Stimulated activated CD8-positive, alpha-beta memory T cell treated with anti-CD3 and anti-CD28 coated beads, Interleukin-12 subunit alpha, Interleukin-12 subunit beta, amount 100 ng/mL, for 1 hour (primary cell): Measurements from ENCODE around the gene ELL.
"Not testable (repeated sequence)": the region's sequence is repeated elsewhere in the genome, so short reads cannot be mapped to it uniquely, and the experiment has no call there.

ENCODE experiments used
- DNase-seq: peaks from one replicate; pipeline ENCODE4 v3.0.0-alpha.2; 2020; ENCODE audit warnings: low read depth

Gene ELL

GRCh38 chr19:18521692-18522123 lies at the start of gene ELL:
Gene ELL (minus strand): TSS chr19:18522070. CDS start chr19:18522055, 15 bp downstream.
- no peak for DNase-seq

DNA sequence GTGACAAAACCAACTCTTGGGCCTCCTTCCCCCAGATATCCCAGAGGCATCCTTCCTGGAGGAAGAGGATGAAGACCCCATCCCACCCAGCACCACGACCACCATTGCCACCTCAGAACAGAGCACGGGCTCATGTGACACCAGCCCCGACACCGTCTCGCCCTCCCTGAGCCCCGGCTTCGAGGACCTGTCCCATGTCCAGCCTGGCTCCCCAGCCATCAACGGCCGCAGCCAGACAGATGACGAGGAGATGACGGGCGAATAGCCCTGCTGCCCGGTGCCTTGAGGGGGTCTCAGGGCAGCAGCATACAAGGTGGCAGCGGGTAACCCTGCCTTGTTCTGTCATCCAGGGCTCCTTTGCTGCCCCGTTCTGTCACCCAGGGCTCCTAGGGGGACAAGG lies 46.5 kb upstream of the ELL start:
- no peak for DNase-seq

DNA sequence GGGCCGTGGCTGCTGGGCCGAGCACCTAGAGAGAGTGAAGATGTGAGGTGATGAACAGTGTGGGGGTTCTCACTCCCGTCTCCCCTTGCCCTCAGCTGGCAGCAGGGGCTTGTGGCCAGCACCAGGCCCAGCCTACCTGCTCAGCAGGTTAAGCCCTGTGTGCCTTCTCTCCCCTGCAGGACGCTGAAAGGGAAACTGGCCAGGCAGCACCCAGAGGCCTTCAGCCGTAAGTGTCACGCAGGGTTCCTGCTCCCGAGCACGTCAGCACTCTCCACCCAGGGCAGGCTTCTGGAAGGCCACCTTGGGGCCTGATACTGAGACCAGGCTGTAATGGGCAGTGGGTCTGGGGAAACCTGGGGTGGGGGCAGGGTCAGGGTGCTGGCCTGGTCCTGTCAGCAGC lies 45.1 kb upstream of the ELL start:
- no peak for DNase-seq

GRCh38 chr19:18562086-18562485 lies 40.2 kb upstream of the ELL start:
- no peak for DNase-seq

GRCh38 chr19:18559685-18560084 lies 37.8 kb upstream of the ELL start:
- no peak for DNase-seq

GRCh38 chr19:18558604-18559003 lies 36.7 kb upstream of the ELL start:
- DNase-seq, result no peak

GRCh38 chr19:18558202-18558555 lies 36.3 kb upstream of the ELL start:
- no peak for DNase-seq

DNA sequence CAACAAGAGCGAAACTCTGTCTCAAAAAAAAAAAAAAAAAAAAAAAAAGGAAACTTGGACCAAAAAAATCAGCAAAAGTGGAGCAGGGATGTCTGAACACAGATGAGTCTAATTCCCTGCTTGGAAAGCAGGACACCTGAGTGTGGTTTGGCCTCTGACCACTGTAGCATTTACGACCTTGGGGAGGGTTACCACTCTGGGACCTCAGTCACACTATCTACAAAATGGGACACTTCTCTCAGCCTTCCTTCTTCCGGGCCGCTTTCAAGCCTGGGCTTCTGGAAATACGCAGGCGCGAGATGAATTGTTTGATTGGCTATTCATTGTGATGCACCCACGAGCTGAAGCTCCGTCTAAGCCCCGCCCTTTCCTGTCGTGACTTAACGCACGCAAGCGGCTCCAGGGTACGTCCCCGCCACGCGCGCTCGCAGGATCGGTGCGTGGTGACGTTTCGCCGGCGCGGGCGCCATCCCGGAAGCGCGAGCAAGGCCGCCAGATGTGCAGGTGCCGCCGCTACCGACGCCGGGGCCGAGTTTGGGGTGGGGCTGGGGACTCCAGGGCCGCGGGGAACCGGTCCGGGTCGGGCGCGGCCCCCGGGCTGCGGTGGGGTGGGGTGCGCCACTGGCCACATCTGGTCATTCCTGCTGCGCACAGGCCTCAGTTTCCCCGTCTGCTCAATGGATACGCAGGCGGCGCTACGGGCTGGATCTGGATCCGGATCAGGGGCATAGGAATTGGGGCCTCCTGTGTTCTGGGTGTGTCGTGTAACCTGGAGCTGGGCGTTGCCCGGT lies 35.7 kb upstream of the ELL start, which contains the start of gene KXD1:
TSS of gene KXD1 (plus strand) at position 460 of the 791 bp plus-strand sequence. CDS start 4,187 bp downstream, outside the sequence.
- DNase-seq, result peak; percentile 97

- no peak for DNase-seq
Observed at GRCh38 chr19:18551631-18552030, 29.8 kb upstream of the ELL start.

DNA sequence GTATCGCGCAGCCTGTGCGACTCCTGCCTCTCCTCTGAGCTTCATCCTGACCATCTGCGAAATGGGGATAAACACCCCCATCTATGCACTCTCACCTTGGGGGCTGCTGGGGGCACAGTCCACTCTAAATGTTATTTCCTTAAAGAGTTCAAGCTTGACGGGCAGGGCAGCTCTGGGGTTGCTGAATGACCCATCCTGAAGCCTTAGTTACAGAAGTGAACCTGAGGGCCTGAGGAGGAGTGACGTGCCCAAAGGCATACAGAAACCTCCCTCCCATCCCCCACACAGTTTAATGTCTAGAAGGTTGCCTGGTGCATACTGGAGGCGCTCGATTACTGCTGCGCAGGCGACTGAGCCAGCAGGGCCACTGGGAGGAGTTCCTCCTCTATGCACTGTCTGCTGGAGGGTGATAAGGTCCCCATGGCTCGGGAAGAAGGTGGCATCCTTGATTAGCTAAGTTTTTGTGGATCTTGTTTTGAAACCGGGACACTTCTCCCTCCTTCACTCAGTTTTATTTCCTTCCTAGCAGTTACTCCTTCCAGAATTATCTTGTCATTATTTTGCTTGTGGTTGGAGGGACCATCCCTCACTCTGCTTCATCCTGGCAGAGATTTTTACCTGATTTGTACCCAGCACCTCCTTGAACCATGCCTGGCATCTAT lies 22.1 kb upstream of the ELL start:
- peak; percentile 54 for DNase-seq

DNA sequence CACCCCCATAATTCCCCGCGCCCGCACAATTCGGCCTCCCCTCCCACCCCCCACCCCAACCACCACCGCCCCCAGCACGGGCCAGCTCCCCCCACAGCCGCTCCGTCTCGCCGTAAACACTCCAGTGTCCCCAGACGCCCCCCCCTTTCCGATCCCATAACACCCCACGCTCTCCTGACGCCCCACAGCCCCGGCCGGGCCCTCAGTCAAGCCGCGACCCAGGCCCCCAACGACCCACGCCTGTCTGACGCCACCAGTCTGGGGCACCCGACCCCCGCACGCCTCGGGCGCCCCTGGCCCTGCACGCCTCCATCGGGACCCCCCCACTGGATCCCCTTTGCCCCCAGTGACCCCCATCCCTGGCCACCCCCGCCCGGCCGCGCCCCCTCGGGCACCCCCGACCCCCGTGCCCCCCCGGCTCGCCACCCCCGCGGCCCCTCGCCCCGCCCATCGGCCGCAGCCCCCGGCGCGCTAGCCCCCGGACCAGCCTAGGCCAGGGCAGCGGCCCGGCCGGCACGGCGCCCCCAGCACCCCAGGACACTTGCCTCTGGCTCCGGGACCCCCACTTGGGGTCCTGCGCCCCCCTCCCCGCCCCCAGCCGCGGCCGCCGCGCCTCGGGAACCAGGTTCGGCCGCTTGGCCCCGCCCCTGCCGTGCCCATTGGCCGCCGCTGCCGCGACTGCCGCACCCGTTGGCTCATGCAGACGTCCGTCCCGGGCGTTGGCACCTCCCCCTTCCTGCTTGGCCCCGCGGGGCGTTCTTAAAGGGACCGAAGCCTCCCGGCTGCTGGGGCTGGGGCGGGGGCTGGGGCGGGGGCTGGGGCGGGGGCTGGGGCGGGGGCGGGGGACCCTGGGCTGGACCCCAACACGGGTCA lies 21.3 kb upstream of the ELL start, which contains the start of gene FKBP8:
TSS of gene FKBP8 (minus strand) at position 633 of the 873 bp plus-strand sequence. CDS start 1,603 bp downstream, outside the sequence.
- peak; percentile 88 for DNase-seq

DNA sequence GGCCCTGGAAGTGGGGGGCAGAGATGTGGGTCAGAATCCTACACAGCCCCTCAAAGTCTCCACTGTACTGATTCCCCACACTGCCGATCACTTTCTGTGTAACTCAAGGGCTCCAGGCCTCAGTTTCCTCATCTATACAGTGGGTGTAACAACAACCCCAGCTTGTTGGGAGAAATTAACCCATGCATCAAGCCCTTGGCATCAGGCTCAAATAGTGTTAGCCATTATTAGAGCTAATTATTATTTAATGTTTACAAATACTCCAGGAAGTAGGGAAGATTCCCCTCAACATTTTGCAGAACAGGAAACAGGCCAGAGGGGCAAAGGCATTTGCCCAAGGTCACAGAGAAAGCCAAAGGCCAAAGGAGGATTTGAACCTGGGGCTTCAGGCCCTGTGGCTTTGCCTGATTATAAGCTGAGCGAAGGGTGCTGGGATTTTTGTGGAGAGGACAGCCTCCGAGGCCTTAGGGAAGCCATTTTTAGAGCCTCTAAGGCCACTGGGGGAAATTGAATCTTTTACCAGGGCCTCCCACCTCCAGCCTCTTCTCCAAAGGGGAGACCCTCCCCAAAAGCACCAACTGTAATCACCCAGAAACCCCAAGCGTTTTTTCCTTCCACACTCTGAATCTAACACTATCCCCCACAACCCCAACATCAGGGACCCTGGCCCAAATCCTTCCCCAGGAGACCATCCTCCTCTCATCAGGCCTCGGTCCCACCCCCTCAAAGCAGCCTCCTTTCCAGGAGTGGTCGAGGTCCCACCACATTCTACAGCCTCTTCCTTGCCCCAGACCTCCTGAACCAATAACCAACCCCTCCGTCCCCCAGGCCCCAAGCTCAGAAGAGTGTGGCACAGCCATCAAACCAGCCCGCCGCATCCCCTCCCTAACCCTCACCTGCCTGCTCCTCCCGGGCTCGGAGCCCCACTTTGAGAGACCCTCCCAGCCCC lies 20.4 kb upstream of the ELL start:
- DNase-seq, result no peak

DNA sequence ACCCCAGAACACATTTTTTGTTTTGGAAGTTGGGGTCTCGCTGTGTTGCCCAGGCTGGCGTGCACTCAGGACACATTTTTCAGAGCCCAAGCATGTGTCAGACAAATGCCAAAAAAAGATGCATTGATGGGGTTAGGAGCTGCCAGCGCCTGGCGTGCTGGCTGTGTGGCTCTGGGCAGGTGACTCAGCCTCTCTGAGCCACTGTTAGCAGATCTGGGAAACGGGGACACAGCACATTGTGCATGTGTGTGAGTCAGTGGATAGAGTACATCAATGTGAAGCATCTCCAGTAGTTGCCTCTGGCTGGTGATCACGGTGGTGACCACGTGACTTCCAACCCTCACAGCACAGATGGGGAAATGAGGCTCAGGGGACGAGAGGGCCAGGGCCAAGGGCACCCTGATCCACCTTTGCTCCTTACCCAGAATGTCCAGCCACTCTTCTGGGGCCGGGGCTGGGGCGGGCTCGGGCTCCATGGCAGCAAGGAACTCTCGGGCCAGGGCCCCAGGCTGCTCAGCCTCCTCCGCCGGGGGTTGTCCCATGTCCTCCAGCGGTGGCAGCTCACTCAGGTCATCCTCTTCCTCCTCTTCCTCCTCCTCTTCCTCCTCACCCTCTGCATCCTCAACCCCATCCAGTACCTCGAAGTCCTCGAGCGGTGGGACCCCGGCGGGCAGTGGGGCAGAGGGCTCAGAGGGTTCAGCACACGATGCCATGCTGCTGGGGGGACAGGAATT lies 19.6 kb upstream of the ELL start:
- no peak for DNase-seq

DNA sequence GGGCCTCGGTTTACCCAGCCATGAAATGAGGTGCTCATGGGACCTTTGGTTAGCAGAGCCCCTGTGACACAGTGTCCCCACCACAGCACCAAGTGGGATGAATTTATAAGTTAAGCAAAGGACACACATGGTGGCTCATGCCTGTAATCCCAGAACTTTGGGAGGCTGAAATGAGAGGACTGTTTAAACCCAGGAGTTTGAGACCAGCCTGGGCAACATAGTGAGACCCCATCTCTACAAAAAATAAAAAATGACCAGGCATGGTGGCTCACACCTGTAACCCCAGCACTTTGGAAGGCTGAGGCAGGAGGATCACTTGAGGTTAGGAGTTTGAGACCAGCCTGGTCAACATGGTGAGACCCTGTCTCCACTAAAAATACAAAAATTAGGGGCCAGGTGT lies 18.3 kb upstream of the ELL start:
- DNase-seq, result not testable (repeated sequence)

DNA sequence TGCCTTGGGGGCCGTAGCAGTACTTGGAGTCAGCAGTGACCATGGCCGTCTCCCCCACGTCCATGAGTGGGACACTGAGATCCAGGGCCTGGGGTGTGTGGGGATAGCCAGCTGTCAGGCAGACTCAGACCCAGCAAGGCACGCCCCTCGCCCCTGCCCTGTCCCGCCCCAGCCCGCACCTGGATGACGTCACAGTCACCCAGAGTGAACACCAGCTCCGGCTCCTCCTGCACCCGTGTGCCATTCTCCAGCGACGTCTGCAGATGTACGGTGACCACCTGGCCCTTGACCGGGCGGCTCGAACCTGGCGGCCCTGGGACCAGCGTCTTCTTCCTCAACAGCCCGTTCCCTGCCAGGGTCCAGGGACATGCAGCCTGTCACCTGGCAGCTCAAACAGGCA lies 17.5 kb upstream of the ELL start:
- no peak for DNase-seq

DNA sequence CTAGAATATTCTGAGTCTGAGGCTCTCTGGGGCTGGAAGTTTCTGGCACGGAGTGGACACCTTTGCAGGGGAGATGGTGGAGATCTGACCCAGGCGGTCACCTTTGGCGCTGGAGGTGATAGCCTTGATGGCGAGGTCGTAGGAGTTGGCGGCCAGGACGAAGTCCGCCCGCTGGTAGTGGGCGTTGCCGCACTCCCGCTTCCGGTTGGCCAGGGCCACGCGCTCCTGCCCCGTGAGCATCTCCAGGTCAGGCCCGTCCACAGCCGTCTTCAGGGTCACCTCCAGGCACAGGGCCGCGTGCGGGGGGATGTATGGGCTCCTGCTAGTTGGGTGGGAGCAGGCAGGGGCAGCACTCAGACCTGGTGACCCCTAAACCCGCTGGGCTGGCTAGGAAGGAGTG lies 16.2 kb upstream of the ELL start:
- DNase-seq, result no peak

DNA sequence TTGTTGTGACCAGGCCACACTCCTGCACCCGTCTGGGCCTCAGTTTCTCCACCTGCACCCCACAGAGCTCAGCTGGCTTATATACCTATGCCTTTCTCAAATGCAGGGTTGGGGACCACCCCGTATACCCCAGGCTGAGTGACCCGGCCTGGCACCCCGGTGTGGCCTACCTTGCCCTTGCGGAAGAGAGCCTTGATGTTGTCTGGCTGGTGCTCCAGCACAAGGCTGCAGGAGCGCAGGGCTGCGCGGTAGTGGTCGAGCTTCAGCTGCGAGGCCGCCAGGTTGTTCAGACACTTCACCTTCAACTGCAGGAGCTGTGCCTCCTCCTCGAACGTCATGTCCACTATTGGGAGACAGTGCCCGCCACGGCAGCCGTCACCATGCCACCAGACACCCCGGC lies 15.6 kb upstream of the ELL start:
- DNase-seq, result no peak

GRCh38 chr19:18536475-18536874 lies 14.6 kb upstream of the ELL start:
- DNase-seq, result no peak

GRCh38 chr19:18533058-18533457 lies 11.2 kb upstream of the ELL start:
- DNase-seq, result no peak

DNA sequence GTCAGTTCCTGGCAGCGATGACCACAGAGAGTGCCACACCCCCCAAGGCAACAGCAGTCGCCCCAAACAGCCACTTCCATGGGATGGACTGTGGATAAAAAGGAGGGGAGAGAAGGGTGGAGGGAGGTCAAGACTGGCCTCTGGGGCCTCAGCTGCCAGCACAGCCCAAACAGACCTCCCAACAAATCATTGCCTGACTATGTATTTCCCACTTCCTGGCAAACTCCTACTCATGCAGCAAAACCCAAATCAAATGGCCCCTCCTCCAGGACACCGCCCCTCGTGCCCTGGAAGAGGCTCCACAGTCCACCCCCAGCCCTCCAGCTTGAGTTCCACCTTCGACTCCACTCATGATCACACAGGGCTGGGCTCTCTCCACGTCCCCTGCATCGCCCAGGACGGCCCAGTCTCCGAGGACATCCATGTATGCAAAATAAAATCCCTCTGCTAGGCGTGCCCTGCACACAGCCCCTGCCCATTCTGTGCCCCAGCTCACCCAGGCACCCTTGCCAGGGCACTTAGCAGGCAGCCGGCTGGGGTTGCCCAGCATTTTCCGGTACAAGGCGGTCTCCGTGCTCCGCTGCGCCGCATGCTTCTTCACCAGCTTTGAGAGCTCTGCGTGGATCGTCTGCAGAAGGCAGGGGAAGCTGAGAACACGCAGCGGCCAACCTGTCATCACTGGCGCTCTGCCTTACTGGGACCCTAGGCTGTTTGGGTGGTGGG lies 10.5 kb upstream of the ELL start:
- DNase-seq, result no peak
